ENCODE data around the gene DUSP2.

GRCh38 chr2:96184188-96184587 is 38.9 kb upstream of the DUSP2 start:
- TF ChIP-seq CTCF (IDR thresholded peaks at IDR 0.05; ENCODE audit: low read depth, low read length) (no peak), POLR2A (IDR thresholded peaks at IDR 0.05; ENCODE audit: extremely low read depth, insufficient read length) (no peak), MYC (IDR thresholded peaks at IDR 0.05; ENCODE audit: low read depth, low read length) (no peak)
